PC-9 (cell line): ENCODE measurements around the gene DOCK1.

ENCODE experiments used
- EZH2 ChIP-seq: fragments of 200-600 bp; sonication (generic); IDR thresholded peaks from 2 replicates; pipeline ENCODE4 v1.8.0; 2017; ENCODE audit warnings: antibody characterized with exemption, low read depth
- TF ChIP-seq, protein P1 (sequence below): fragments of 200-600 bp; sonication (generic); conservative IDR thresholded peaks from 2 replicates; pipeline ENCODE4 v1.6.1; 2017; ENCODE audit warnings: mixed run types, antibody characterized with exemption, mild to moderate bottlenecking, moderate library complexity

DNA sequence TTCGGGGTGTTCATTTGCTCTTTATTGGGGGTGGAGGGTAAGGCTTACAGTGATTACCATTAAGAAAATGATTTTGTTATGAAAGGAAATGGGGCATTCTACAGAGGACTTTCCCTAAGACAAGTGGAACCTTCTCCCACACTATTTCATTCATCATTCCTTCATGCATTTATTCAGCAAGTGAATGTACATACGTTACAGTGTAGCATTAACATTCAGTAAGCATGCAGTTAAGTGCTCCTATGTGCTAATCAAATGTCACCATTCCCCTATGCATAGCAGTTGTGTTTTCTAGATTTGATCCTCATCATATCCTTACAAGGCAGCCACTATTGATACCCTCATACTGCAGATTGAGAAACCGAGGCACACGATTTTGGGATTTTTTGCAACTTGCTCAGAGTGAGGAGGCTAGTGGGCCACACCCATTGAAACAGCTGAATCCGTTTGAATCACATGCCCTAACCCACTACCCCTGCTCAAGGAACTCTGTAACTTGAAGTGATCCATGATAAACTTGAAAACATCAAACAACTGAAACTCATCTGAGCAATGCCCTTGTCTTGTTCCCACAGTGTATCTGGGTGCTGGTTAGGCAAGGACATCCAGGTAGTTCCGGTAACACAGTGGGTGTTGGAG is 274.5 kb downstream of the DOCK1 start:
- TF ChIP-seq, protein P1, sequence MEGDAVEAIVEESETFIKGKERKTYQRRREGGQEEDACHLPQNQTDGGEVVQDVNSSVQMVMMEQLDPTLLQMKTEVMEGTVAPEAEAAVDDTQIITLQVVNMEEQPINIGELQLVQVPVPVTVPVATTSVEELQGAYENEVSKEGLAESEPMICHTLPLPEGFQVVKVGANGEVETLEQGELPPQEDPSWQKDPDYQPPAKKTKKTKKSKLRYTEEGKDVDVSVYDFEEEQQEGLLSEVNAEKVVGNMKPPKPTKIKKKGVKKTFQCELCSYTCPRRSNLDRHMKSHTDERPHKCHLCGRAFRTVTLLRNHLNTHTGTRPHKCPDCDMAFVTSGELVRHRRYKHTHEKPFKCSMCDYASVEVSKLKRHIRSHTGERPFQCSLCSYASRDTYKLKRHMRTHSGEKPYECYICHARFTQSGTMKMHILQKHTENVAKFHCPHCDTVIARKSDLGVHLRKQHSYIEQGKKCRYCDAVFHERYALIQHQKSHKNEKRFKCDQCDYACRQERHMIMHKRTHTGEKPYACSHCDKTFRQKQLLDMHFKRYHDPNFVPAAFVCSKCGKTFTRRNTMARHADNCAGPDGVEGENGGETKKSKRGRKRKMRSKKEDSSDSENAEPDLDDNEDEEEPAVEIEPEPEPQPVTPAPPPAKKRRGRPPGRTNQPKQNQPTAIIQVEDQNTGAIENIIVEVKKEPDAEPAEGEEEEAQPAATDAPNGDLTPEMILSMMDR: no peak
- no peak for TF ChIP-seq EZH2
